A549 treated with CORT108297 at 1 μM for 4 hours (cell line): ENCODE measurements around the gene IFI27L1. TPM values are rescaled to one million over a fixed set of nuclear protein-coding genes. Genes with fewer than 3 reads are reported as not detected.

Experiments used
- total RNA-seq: library from RNA; stranded (reverse); fragments of 200-300 nt; extraction: Qiagen RNA extraction; gene quantifications from 5 replicates; pipeline ENCODE4 v1.2.3, GENCODE V29; 2022

Gene IFI27L1
- total RNA-seq: 16.9 to 20.5 TPM (median 20.0 TPM) in 5 replicates

GRCh38 chr14:94080621-94081385 is at the start of gene IFI27L1, which contains the start of gene DDX24:
TSS of gene IFI27L1 (plus strand) at chr14:94081310. CDS start at chr14:94096938, 15,628 bp downstream.
TSS of gene DDX24 (minus strand) at chr14:94081202. CDS start at chr14:94079742, 1,460 bp downstream.

GRCh38 chr14:94110552-94111181 is 29.6 kb downstream of the IFI27L1 start, which contains the start of gene IFI27:
TSS of gene IFI27 (plus strand) at chr14:94110736.

GRCh38 chr14:94129111-94129757 is 48.1 kb downstream of the IFI27L1 start, which contains the start of gene IFI27L2:
TSS of gene IFI27L2 (minus strand) at chr14:94129604. CDS start at chr14:94129564, 40 bp downstream.

Other genes starting within 250 kb of the IFI27L1 start
- gene FAM181A, start 154.0 kb upstream of the IFI27L1 start, total RNA-seq: not detected in 5 replicates
- 1.3 to 3.5 TPM (median 1.8 TPM) in 5 replicates for gene ASB2, start 104.7 kb upstream of the IFI27L1 start, total RNA-seq
- gene CCDC197, start 84.0 kb upstream of the IFI27L1 start, total RNA-seq: not detected in 5 replicates
- 3.8 to 6.0 TPM (median 4.2 TPM) in 5 replicates for gene OTUB2, start 55.0 kb upstream of the IFI27L1 start, total RNA-seq
- gene DDX24, start 108 bp upstream of the IFI27L1 start, total RNA-seq: 175 to 182 TPM (median 177 TPM) in 5 replicates
- 0.89 to 1.9 TPM (median 1.6 TPM) in 5 replicates for gene IFI27, start 29.4 kb downstream of the IFI27L1 start, total RNA-seq
- gene IFI27L2, start 48.3 kb downstream of the IFI27L1 start, total RNA-seq: 55.5 to 65.5 TPM (median 57.6 TPM) in 5 replicates
- 0.17 to 0.40 TPM (median 0.29 TPM) in 5 replicates for gene PPP4R4, start 93.0 kb downstream of the IFI27L1 start, total RNA-seq
- gene SERPINA10, start 212.0 kb downstream of the IFI27L1 start, total RNA-seq: 0.02 to 0.04 TPM in 2 of 5 replicates, not detected in the others
- 0.63 to 1.1 TPM (median 0.95 TPM) in 5 replicates for gene SERPINA6, start 242.0 kb downstream of the IFI27L1 start, total RNA-seq